H1 (cell line): ENCODE data around the gene ZFPL1.

ENCODE experiments used
- EP300 ChIP-seq, 2 experiments: IDR thresholded peaks; 1 replicate in 1 of 2; 2 replicates in 1 of 2; pipeline ENCODE4 v1.6.1; 2011 to 2012; ENCODE audit warnings: low read depth in 2 of 2, low read length in 2 of 2, mild to moderate bottlenecking in 2 of 2, borderline replicate concordance in 1 of 2, inconsistent platforms in 1 of 2, moderate library complexity in 1 of 2
- EZH2 ChIP-seq: fragments of 200-600 bp; sonication (generic); IDR thresholded peaks from 2 replicates; pipeline ENCODE4 v1.7.1; 2012; ENCODE audit warnings: low read depth, mild to moderate bottlenecking, moderate library complexity, low read length, inconsistent platforms; ENCODE audit not compliant: severe bottlenecking
- JUND ChIP-seq: IDR thresholded peaks from 2 replicates; pipeline ENCODE4 v1.6.1; 2011; ENCODE audit warnings: mild to moderate bottlenecking, improper control_type of control experiment, low read length
- NANOG ChIP-seq: IDR thresholded peaks from 2 replicates; pipeline ENCODE4 v1.6.1; 2011; ENCODE audit warnings: low read length, low read depth, mild to moderate bottlenecking, inconsistent platforms; ENCODE audit not compliant: insufficient read depth, poor library complexity, severe bottlenecking
- NRF1 ChIP-seq: IDR thresholded peaks from 2 replicates; pipeline ENCODE4 v1.6.1; 2011; ENCODE audit warnings: mild to moderate bottlenecking, low read depth, low read length, improper control_type of control experiment
- SIN3A ChIP-seq, 2 experiments: IDR thresholded peaks in 1 of 2; conservative IDR thresholded peaks in 1 of 2; 2 replicates each; pipeline ENCODE4 v1.6.1; 2011 to 2012; ENCODE audit warnings: low read length in 2 of 2, improper control_type of control experiment in 1 of 2, low read depth in 1 of 2, mild to moderate bottlenecking in 1 of 2
- SP1 ChIP-seq: IDR thresholded peaks from 2 replicates; pipeline ENCODE4 v1.6.1; 2011; ENCODE audit warnings: low read depth, low read length
- TEAD4 ChIP-seq: IDR thresholded peaks from 2 replicates; pipeline ENCODE4 v1.6.1; 2012; ENCODE audit warnings: low read depth, low read length, inconsistent platforms, mixed read lengths

DNA sequence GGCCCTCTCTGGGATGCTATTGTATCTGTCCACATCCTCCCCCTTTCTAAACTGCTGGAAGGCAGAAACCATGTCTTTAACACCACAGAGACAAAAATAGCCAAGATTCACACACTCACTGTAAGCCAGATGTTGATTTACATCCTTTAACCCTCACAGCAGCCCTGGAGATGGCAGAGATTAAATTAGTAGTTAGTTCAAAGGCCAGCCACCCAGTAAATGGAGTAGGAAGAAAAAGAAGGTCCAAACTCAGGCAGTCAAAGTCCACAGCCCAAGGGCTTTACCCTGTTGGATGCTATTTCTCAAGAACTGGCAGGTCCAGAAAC is 35.6 kb downstream of the ZFPL1 start:
- TF ChIP-seq EP300 (IDR thresholded peaks at IDR 0.05; ENCODE audit: borderline replicate concordance in 1 of 2, low read depth in 2 of 2, low read length in 2 of 2) (no peak), TEAD4 (no peak), NRF1 (no peak), EZH2 (no peak), SP1 (no peak), SIN3A (conservative IDR thresholded peaks at IDR 0.05 in 1 of 2, IDR thresholded peaks at IDR 0.05 in 1 of 2; ENCODE audit: low read depth in 1 of 2, low read length in 2 of 2) (no peak), JUND (no peak), NANOG (no peak)
